Stimulated activated CD8-positive, alpha-beta memory T cell treated with anti-CD3 and anti-CD28 coated beads, Interleukin-4, amount 100 ng/mL, for 24 hours (primary cell): ENCODE results near the gene NPTXR.
A peak's percentile ranks its signal among the peaks of the same experiment; 100 is the strongest.

ENCODE experiments used
- DNase-seq: peaks from one replicate; pipeline ENCODE4 v3.0.0-alpha.2; 2020; ENCODE audit warnings: low read depth

NPTXR gene

GRCh38 chr22:38843657-38844314 lies at the start of gene NPTXR:
Gene NPTXR, minus strand, starts transcription at chr22:38844028.
- peak; percentile 18 for DNase-seq

- DNase-seq: no peak
Measured at GRCh38 chr22:38891256-38891655, 47.4 kb upstream of the NPTXR start.

GRCh38 chr22:38890377-38890776 lies 46.5 kb upstream of the NPTXR start:
- DNase-seq: no peak

GRCh38 chr22:38886333-38886732 lies 42.5 kb upstream of the NPTXR start:
- no peak for DNase-seq

- DNase-seq: no peak
Measured at GRCh38 chr22:38882972-38883622, 39.3 kb upstream of the NPTXR start.

- DNase-seq: no peak
Measured at GRCh38 chr22:38881997-38882879, 38.4 kb upstream of the NPTXR start.

- no peak for DNase-seq
Measured at GRCh38 chr22:38881464-38881871, 37.6 kb upstream of the NPTXR start.

- DNase-seq: no peak
Measured at GRCh38 chr22:38879961-38880360, 36.1 kb upstream of the NPTXR start.

GRCh38 chr22:38879108-38879729 lies 35.4 kb upstream of the NPTXR start:
- DNase-seq: no peak

- DNase-seq: no peak
Measured at GRCh38 chr22:38878001-38878400, 34.2 kb upstream of the NPTXR start.

GRCh38 chr22:38874529-38875222 lies 30.8 kb upstream of the NPTXR start:
- DNase-seq: no peak

GRCh38 chr22:38873469-38874411 lies 29.9 kb upstream of the NPTXR start:
- DNase-seq: no peak

GRCh38 chr22:38872831-38873248 lies 29.0 kb upstream of the NPTXR start:
- no peak for DNase-seq

- peak; percentile 96 for DNase-seq
Measured at GRCh38 chr22:38872172-38872830, 28.5 kb upstream of the NPTXR start, which contains the start of gene CBX6. Gene CBX6, minus strand, starts transcription at chr22:38872216. Its CDS starts 26 bp downstream, at chr22:38872190.

- no peak for DNase-seq
Measured at GRCh38 chr22:38871360-38872171, 27.7 kb upstream of the NPTXR start.

- DNase-seq: no peak
Measured at GRCh38 chr22:38870791-38871359, 27.0 kb upstream of the NPTXR start.

- DNase-seq: peak; percentile 87
Measured at GRCh38 chr22:38870312-38870741, 26.5 kb upstream of the NPTXR start.

- no peak for DNase-seq
Measured at GRCh38 chr22:38869663-38870062, 25.8 kb upstream of the NPTXR start.
